SU-DHL-6 (cell line): ENCODE data around the gene SEC23B.

Source experiments
- H2AFZ ChIP-seq: fragments of 200-600 bp; sonication (generic); 2 replicates; pipeline ENCODE4 v1.6.1; 2014; ENCODE audit warnings: low read depth, mild to moderate bottlenecking, moderate library complexity, mixed read lengths, antibody characterized with exemption, low read length; ENCODE audit not compliant: severe bottlenecking
- H3F3A ChIP-seq: fragments of 200-600 bp; shearing (Covaris generic); 2 replicates; pipeline ENCODE4 v1.6.0; 2016; ENCODE audit warnings: antibody characterized with exemption, mild to moderate bottlenecking; ENCODE audit not compliant: insufficient read depth
- H3K27ac ChIP-seq: fragments of 200-600 bp; sonication (generic); 2 replicates; pipeline ENCODE4 v1.5.1; 2016; ENCODE audit warnings: low read depth, mild to moderate bottlenecking, low read length, moderate library complexity, mixed read lengths
- H3K27me3 ChIP-seq: fragments of 200-600 bp; sonication (generic), shearing (Covaris generic); 2 replicates; pipeline ENCODE4 v1.6.0; 2014; ENCODE audit warnings: mild to moderate bottlenecking, low read length
- H3K36me3 ChIP-seq: fragments of 200-600 bp; sonication (generic); 2 replicates; pipeline ENCODE4 v1.6.1; 2014; ENCODE audit warnings: mild to moderate bottlenecking, low read length, mixed read lengths
- H3K4me2 ChIP-seq: fragments of 300-600, 200-600 bp; shearing (Covaris generic), sonication (generic); 2 replicates; pipeline ENCODE4 v1.6.0; 2014; ENCODE audit warnings: low read length, low read depth, mild to moderate bottlenecking; ENCODE audit not compliant: poor library complexity, severe bottlenecking
- H3K4me3 ChIP-seq: fragments of 200-600 bp; sonication (generic); 2 replicates; pipeline ENCODE4 v1.5.1; 2014; ENCODE audit warnings: antibody characterized with exemption, low read length, mild to moderate bottlenecking, mixed read lengths; ENCODE audit not compliant: insufficient read depth, poor library complexity, severe bottlenecking
- H3K79me2 ChIP-seq: fragments of 200-600 bp; sonication (generic); 2 replicates; pipeline ENCODE4 v1.6.1; 2014; ENCODE audit warnings: mild to moderate bottlenecking, low read length, moderate library complexity; ENCODE audit not compliant: insufficient read depth
- H3K9ac ChIP-seq: fragments of 200-600 bp; sonication (generic); 2 replicates; pipeline ENCODE4 v1.7.0; 2014; ENCODE audit warnings: mild to moderate bottlenecking, low read length
- H3K9me2 ChIP-seq: fragments of 200-600 bp; sonication (generic); replicated peaks from 2 replicates; pipeline ENCODE4 v1.6.1; 2014; ENCODE audit warnings: low read length; ENCODE audit not compliant: insufficient read depth
- H3K9me3 ChIP-seq: fragments of 200-600 bp; sonication (generic); 2 replicates; pipeline ENCODE4 v1.6.1; 2014; ENCODE audit warnings: low read length, mixed read lengths; ENCODE audit not compliant: insufficient read depth
- H4K20me1 ChIP-seq: fragments of 200-600 bp; sonication (generic); 2 replicates; pipeline ENCODE4 v1.6.1; 2014; ENCODE audit warnings: low read depth, mild to moderate bottlenecking, antibody characterized with exemption, low read length, moderate library complexity, mixed read lengths
- CTCF ChIP-seq: fragments of 200-600 bp; sonication (generic); IDR thresholded peaks from one replicate; pipeline ENCODE4 v1.5.1; 2017; ENCODE audit warnings: antibody characterized with exemption, mild to moderate bottlenecking, low read length, moderate library complexity; ENCODE audit not compliant: insufficient read depth, poor library complexity, severe bottlenecking
- EZH2phosphoT487 ChIP-seq: fragments of 200-600 bp; sonication (generic), shearing (Covaris generic); conservative IDR thresholded peaks from 2 replicates; pipeline ENCODE4 v1.6.1; 2018; ENCODE audit warnings: mild to moderate bottlenecking, antibody characterized with exemption, low read length, moderate library complexity, mixed read lengths

SEC23B gene

GRCh38 chr20:18580012-18580411 is 72.3 kb downstream of the SEC23B start:
- no peak for TF ChIP-seq CTCF
- TF ChIP-seq EZH2phosphoT487: no peak
- Histone ChIP-seq H3K79me2 (no peaks in the 10 kb centered on the region), H3K9me3 (no peaks in the 10 kb centered on the region), H3K27ac (no peak overlapping the region), H3K9ac (no peak overlapping the region), H3K36me3 (no peaks in the 10 kb centered on the region), H3F3A (no peaks in the 10 kb centered on the region), H3K4me2 (no peak overlapping the region), H3K4me3 (no peak overlapping the region), H2AFZ (no peak overlapping the region), H4K20me1 (no peaks in the 10 kb centered on the region), H3K27me3 (no peaks in the 10 kb centered on the region), H3K9me2 (no peaks in the 10 kb centered on the region)

GRCh38 chr20:18585134-18585533 is 77.4 kb downstream of the SEC23B start:
- no peaks in the 10 kb centered on the region for H3K27me3 ChIP-seq
- no peak overlapping the region for H3K9ac ChIP-seq
- peaks cover 23% of the 10 kb centered on the region for H3F3A ChIP-seq
- H3K27ac ChIP-seq: no peak overlapping the region
- no peak for TF ChIP-seq CTCF
- TF ChIP-seq EZH2phosphoT487: no peak
- H3K79me2 ChIP-seq: peaks cover 18% of the 10 kb centered on the region
- H3K4me3 ChIP-seq: no peak overlapping the region
- no peaks in the 10 kb centered on the region for H3K9me2 ChIP-seq
- no peak overlapping the region for H3K4me2 ChIP-seq
- no peak overlapping the region for H2AFZ ChIP-seq
- no peaks in the 10 kb centered on the region for H3K36me3 ChIP-seq
- H3K9me3 ChIP-seq: no peaks in the 10 kb centered on the region
- H4K20me1 ChIP-seq: no peaks in the 10 kb centered on the region

- H3K79me2 ChIP-seq: peaks cover 38% of the 10 kb centered on the region
- peak within 1 kb of the TSS; percentile 67 for H3K4me3 ChIP-seq
- peak within 1 kb of the TSS; percentile 42 for H3K27ac ChIP-seq
- peak within 1 kb of the TSS; percentile 63 for H2AFZ ChIP-seq
- H3K36me3 ChIP-seq: no peaks in the 10 kb centered on the region
- TF ChIP-seq EZH2phosphoT487 (no peak), CTCF (peak; percentile 69)
- H3K9me2 ChIP-seq: no peaks in the 10 kb centered on the region
- no peaks in the 10 kb centered on the region for H3K9me3 ChIP-seq
- peaks cover 30% of the 10 kb centered on the region for H3F3A ChIP-seq
- H3K9ac ChIP-seq: peak within 1 kb of the TSS; percentile 76
- no peaks in the 10 kb centered on the region for H3K27me3 ChIP-seq
- no peaks in the 10 kb centered on the region for H4K20me1 ChIP-seq
- peak within 1 kb of the TSS; percentile 55 for H3K4me2 ChIP-seq
Measured at GRCh38 chr20:18587665-18588573, 80.2 kb downstream of the SEC23B start, which contains the start of gene DTD1. Gene DTD1 (plus strand): TSS chr20:18588054. CDS start chr20:18588073, 19 bp downstream.
